Osteoblast (primary cell): ENCODE results near the gene ARHGAP23. TPM values are rescaled to one million over a fixed set of nuclear protein-coding genes. Genes with fewer than 3 reads are reported as not detected.
"Not testable (repeated sequence)": the region's sequence is repeated elsewhere in the genome, so short reads cannot be mapped to it uniquely, and the experiment has no call there.

Experiments
- DNase-seq: peaks from one replicate; pipeline ENCODE4 v3.0.0; 2011; ENCODE audit warnings: low spot score, mixed read lengths; ENCODE audit not compliant: insufficient read length; ENCODE audit errors: missing footprints
- H2AFZ ChIP-seq: 2 replicates; pipeline ENCODE4 v1.6.0; 2011; ENCODE audit warnings: mild to moderate bottlenecking, low read length
- H3K27ac ChIP-seq: 2 replicates; pipeline ENCODE4 v1.5.1; 2011; ENCODE audit warnings: mild to moderate bottlenecking, low read depth, low read length, moderate library complexity
- H3K27me3 ChIP-seq: 2 replicates; pipeline ENCODE4 v1.6.0; 2012; ENCODE audit warnings: mild to moderate bottlenecking, control low read depth, inconsistent platforms, low read length, moderate library complexity; ENCODE audit not compliant: insufficient read depth
- H3K36me3 ChIP-seq: 2 replicates; pipeline ENCODE4 v1.5.1; 2011; ENCODE audit warnings: mild to moderate bottlenecking, low read length, control low read depth, moderate library complexity; ENCODE audit not compliant: insufficient read depth
- H3K4me1 ChIP-seq: 2 replicates; pipeline ENCODE4 v1.5.1; 2011; ENCODE audit warnings: mild to moderate bottlenecking, low read length, control low read depth, moderate library complexity; ENCODE audit not compliant: insufficient read depth
- H3K4me2 ChIP-seq: 2 replicates; pipeline ENCODE4 v1.6.0; 2011; ENCODE audit warnings: mild to moderate bottlenecking, low read length; ENCODE audit not compliant: insufficient read depth
- H3K4me3 ChIP-seq: fragments of 200-600 bp; sonication (generic); 3 replicates; pipeline ENCODE4 v1.5.1; 2012; ENCODE audit warnings: mild to moderate bottlenecking, low read length, inconsistent platforms; ENCODE audit not compliant: insufficient read depth
- H3K79me2 ChIP-seq: 2 replicates; pipeline ENCODE4 v1.6.0; 2012; ENCODE audit warnings: mild to moderate bottlenecking, low read length, control low read depth, inconsistent platforms; ENCODE audit not compliant: insufficient read depth
- H3K9me3 ChIP-seq: 2 replicates; pipeline ENCODE4 v1.5.1; 2011; ENCODE audit warnings: low read depth, low read length, control low read depth
- H4K20me1 ChIP-seq: 2 replicates; pipeline ENCODE4 v1.6.0; 2012; ENCODE audit warnings: mild to moderate bottlenecking, low read length, control low read depth; ENCODE audit not compliant: insufficient read depth
- total RNA-seq: library from RNA; depleted of rRNA; stranded (reverse); fragments of >200 nt; gene quantifications from 2 replicates; pipeline ENCODE4 v1.2.3, GENCODE V29; 2012
- TF ChIP-seq, protein P1 (sequence below): IDR thresholded peaks from 2 replicates; pipeline ENCODE4 v1.5.1; 2011; ENCODE audit warnings: mild to moderate bottlenecking, low read depth, low read length, moderate library complexity; ENCODE audit errors: extremely low read depth

Gene ARHGAP23
- total RNA-seq, 1 donor: 47.0 TPM

DNA sequence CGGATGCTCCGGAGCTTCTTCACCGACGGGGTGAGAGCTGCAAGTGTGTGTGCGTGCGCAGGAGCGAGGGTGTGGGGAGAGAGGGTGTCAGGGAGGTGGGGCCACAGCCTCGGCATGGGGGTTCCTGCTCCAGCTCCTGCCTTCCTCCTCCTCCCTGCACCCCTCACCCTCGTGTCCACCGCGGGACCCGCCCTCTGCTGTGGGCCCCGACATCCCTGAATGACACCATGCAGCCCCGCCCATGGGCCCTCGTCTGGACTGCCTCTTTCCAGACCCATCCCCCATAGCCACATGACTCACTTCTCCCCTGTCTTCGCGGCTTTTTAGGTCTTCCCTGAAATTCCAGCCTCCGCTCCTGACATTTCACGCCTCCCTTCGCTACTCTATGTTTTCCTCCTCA, 41.6 kb downstream of the ARHGAP23 start:
- no peak overlapping the region for H3K27ac ChIP-seq
- no peaks in the 10 kb centered on the region for H3K9me3 ChIP-seq
- no peak overlapping the region for H2AFZ ChIP-seq
- TF ChIP-seq, protein P1, sequence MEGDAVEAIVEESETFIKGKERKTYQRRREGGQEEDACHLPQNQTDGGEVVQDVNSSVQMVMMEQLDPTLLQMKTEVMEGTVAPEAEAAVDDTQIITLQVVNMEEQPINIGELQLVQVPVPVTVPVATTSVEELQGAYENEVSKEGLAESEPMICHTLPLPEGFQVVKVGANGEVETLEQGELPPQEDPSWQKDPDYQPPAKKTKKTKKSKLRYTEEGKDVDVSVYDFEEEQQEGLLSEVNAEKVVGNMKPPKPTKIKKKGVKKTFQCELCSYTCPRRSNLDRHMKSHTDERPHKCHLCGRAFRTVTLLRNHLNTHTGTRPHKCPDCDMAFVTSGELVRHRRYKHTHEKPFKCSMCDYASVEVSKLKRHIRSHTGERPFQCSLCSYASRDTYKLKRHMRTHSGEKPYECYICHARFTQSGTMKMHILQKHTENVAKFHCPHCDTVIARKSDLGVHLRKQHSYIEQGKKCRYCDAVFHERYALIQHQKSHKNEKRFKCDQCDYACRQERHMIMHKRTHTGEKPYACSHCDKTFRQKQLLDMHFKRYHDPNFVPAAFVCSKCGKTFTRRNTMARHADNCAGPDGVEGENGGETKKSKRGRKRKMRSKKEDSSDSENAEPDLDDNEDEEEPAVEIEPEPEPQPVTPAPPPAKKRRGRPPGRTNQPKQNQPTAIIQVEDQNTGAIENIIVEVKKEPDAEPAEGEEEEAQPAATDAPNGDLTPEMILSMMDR: no peak
- no peak overlapping the region for H3K4me3 ChIP-seq
- no peak overlapping the region for H3K4me2 ChIP-seq
- H3K4me1 ChIP-seq: peaks cover 27% of the 10 kb centered on the region
- no peaks in the 10 kb centered on the region for H3K27me3 ChIP-seq
- H3K36me3 ChIP-seq: peaks cover 57% of the 10 kb centered on the region
- H3K79me2 ChIP-seq: peaks cover 68% of the 10 kb centered on the region
- DNase-seq: peak; percentile 90
- peaks cover 30% of the 10 kb centered on the region for H4K20me1 ChIP-seq

DNA sequence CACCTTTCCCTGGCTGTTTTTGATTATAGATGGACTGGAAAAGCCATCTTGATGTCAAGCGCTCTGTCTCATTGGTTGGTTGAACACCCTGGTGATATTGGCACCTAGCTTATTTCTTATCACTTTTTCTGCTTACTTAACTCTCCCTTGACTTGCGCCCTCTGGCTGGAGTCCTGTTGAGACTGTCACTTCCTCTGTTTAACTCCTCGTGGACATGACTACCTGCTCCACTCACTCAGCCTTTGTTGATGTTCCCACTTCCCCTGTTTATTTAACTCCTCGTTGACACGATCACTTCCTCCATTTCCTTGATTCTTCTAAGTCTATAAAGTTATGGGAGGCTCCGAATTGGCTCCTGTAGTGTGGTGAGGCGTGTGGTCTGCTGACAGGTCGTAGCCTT, 43.0 kb downstream of the ARHGAP23 start:
- peaks cover 69% of the 10 kb centered on the region for H3K79me2 ChIP-seq

DNA sequence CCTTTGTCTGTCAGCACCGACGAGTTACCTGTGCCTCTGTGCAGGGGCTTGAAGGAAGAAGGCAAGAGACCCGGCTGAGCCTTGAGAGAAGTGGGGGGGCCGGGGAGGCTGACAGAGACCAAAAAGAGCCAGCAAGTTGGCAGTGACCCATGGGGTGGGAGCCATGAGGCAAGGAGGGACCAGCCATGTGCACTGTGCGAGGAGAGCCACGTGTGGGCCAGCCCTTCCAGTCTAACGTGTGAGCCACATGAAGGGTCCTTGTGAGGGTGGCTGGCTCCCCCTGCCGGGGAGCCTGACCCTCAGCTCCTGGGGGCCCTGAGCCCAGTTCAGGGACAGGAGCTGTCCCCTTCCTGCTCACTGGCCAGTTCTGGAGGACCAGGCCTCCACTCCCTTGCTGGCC, 46.4 kb downstream of the ARHGAP23 start:
- not testable (repeated sequence) for H3K9me3 ChIP-seq, H2AFZ ChIP-seq, DNase-seq, H3K27ac ChIP-seq, H3K4me3 ChIP-seq, H3K4me2 ChIP-seq, H3K27me3 ChIP-seq
- H3K36me3 ChIP-seq: peaks cover 55% of the 10 kb centered on the region
- peaks cover 16% of the 10 kb centered on the region for H4K20me1 ChIP-seq
- peaks cover 44% of the 10 kb centered on the region for H3K79me2 ChIP-seq
- TF ChIP-seq, protein P1: peak; percentile 18
- peaks cover 15% of the 10 kb centered on the region for H3K4me1 ChIP-seq

More for the DNA sequence above, 43.0 kb downstream of the ARHGAP23 start:
- Histone ChIP-seq H4K20me1 (peaks cover 28% of the 10 kb centered on the region), H3K36me3 (peaks cover 61% of the 10 kb centered on the region), H3K4me1 (peaks cover 18% of the 10 kb centered on the region), H3K27ac (peak overlapping the region; percentile 34)
- not testable (repeated sequence) for H3K4me2 ChIP-seq, H3K27me3 ChIP-seq, DNase-seq, H3K4me3 ChIP-seq, H2AFZ ChIP-seq, H3K9me3 ChIP-seq

- Histone ChIP-seq H2AFZ (no peak overlapping the region), H3K9me3 (no peaks in the 10 kb centered on the region), H3K4me2 (no peak overlapping the region), H3K27ac (no peak overlapping the region), H3K4me1 (peaks cover 9% of the 10 kb centered on the region), H3K4me3 (no peak overlapping the region), H3K27me3 (no peaks in the 10 kb centered on the region), H3K36me3 (peaks cover 43% of the 10 kb centered on the region), H4K20me1 (peaks cover 14% of the 10 kb centered on the region), H3K79me2 (peaks cover 32% of the 10 kb centered on the region)
- no peak for DNase-seq
- TF ChIP-seq, protein P1: no peak
These were observed 48.3 kb downstream of the ARHGAP23 start for GRCh38 chr17:38476549-38476948.

DNA sequence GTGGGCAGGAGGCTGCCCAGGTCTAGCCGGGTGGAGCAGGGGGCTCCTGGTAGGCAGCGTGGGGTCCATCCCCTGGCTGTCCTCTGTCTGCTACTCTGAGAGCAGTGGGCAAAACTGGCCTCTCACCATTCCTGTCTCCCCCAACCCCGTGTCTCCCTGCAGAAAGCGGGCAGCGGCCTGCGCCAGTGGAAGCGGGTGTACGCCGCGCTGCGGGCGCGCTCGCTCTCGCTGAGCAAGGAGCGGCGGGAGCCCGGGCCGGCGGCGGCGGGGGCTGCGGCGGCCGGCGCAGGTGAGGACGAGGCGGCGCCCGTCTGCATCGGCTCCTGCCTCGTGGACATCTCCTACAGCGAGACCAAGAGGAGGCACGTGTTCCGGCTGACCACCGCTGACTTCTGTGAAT, 49.2 kb downstream of the ARHGAP23 start:
- Histone ChIP-seq H3K79me2 (peaks cover 31% of the 10 kb centered on the region), H3K36me3 (peaks cover 41% of the 10 kb centered on the region), H4K20me1 (peaks cover 10% of the 10 kb centered on the region)
- not testable (repeated sequence) for H3K4me3 ChIP-seq, H3K27me3 ChIP-seq, H3K9me3 ChIP-seq, H3K4me2 ChIP-seq, H3K27ac ChIP-seq, H2AFZ ChIP-seq, H3K4me1 ChIP-seq
- DNase-seq: peak; percentile 42

DNA sequence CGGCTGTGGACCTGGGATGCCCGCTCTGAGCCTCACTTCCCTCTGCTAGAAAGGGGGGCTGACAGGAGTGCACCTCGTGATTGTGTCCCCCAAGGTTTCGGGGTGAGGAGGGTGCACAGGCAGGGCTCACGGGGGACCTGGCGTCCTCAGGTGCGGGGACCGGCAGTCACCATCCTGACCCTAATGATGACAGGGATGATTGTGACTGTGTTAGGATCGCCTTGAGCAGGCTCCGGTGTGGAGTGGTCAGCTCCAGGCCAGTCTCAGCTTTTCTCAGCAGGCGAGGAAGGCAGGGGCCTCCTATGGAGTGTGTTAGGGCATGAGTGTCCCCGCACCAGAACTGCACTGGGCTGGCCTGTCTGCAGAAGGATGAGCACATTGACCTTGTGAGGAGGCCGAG, 49.7 kb downstream of the ARHGAP23 start:
- H3K4me1 ChIP-seq, H3K4me3 ChIP-seq, H3K4me2 ChIP-seq, H3K27ac ChIP-seq, H3K27me3 ChIP-seq, DNase-seq, H3K9me3 ChIP-seq, H2AFZ ChIP-seq: not testable (repeated sequence)
- peaks cover 43% of the 10 kb centered on the region for H3K36me3 ChIP-seq
- H4K20me1 ChIP-seq: peaks cover 10% of the 10 kb centered on the region
- H3K79me2 ChIP-seq: peaks cover 32% of the 10 kb centered on the region

DNA sequence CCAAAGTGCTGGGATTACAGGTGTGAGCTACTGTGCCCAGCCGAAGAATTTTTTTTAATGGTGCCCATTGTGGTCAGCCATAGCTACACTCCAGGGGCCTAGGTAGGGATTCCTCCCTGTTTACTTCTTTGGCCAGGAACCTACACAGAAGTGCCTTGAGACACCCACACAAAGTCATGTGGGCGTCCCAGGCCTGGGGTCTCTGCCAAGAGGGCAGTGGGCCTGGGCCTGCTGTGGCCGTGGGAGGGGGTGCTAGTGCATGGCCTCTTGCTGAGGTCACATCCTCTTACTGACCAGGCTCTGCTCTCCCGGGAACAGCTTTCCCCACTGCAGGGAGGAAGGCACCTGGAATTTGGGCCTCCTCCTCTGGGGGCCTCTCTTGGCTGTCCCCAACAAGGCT, 50.4 kb downstream of the ARHGAP23 start:
- not testable (repeated sequence) for H3K27me3 ChIP-seq, H2AFZ ChIP-seq, H3K4me2 ChIP-seq, H3K4me1 ChIP-seq, DNase-seq, H3K4me3 ChIP-seq, H3K27ac ChIP-seq, H3K9me3 ChIP-seq
- peaks cover 46% of the 10 kb centered on the region for H3K36me3 ChIP-seq
- H3K79me2 ChIP-seq: peaks cover 33% of the 10 kb centered on the region
- H4K20me1 ChIP-seq: peaks cover 10% of the 10 kb centered on the region
